ENCODE data around the gene ARV1. TPM values are rescaled to one million over a fixed set of nuclear protein-coding genes. Genes with fewer than 3 reads are reported as not detected.
"Not testable (repeated sequence)": the region's sequence is repeated elsewhere in the genome, so short reads cannot be mapped to it uniquely, and the experiment has no call there.

The ARV1 gene
- total RNA-seq, 1 donor = 20.3 TPM

- TF ChIP-seq, protein P1, sequence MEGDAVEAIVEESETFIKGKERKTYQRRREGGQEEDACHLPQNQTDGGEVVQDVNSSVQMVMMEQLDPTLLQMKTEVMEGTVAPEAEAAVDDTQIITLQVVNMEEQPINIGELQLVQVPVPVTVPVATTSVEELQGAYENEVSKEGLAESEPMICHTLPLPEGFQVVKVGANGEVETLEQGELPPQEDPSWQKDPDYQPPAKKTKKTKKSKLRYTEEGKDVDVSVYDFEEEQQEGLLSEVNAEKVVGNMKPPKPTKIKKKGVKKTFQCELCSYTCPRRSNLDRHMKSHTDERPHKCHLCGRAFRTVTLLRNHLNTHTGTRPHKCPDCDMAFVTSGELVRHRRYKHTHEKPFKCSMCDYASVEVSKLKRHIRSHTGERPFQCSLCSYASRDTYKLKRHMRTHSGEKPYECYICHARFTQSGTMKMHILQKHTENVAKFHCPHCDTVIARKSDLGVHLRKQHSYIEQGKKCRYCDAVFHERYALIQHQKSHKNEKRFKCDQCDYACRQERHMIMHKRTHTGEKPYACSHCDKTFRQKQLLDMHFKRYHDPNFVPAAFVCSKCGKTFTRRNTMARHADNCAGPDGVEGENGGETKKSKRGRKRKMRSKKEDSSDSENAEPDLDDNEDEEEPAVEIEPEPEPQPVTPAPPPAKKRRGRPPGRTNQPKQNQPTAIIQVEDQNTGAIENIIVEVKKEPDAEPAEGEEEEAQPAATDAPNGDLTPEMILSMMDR (IDR thresholded peaks at IDR 0.05; ENCODE audit: extremely low read depth, low read depth, low read length) = no peak
- no peaks in the 10 kb centered on the region for H3K36me3 ChIP-seq (ENCODE audit: insufficient read depth, low read length)
- H3K9me3 ChIP-seq (ENCODE audit: low read depth, low read length) = no peaks in the 10 kb centered on the region
- no peak overlapping the region for H2AFZ ChIP-seq (ENCODE audit: low read length)
- H3K4me2 ChIP-seq (ENCODE audit: insufficient read depth, low read length) = no peak overlapping the region
- DNase-seq (ENCODE audit: insufficient read length, low spot score, missing footprints) = no peak
- peaks cover 3% of the 10 kb centered on the region for H3K27me3 ChIP-seq (ENCODE audit: insufficient read depth, low read length)
- H3K27ac ChIP-seq (ENCODE audit: low read depth, low read length) = no peak overlapping the region
- H3K79me2 ChIP-seq (ENCODE audit: insufficient read depth, low read length) = no peaks in the 10 kb centered on the region
- no peaks in the 10 kb centered on the region for H3K4me1 ChIP-seq (ENCODE audit: insufficient read depth, low read length)
- H3K4me3 ChIP-seq (ENCODE audit: insufficient read depth, low read length) = no peak overlapping the region
- H4K20me1 ChIP-seq (ENCODE audit: insufficient read depth, low read length) = no peaks in the 10 kb centered on the region
Measured at GRCh38 chr1:231046730-231047395, 68.0 kb downstream of the ARV1 start.

- H2AFZ ChIP-seq (ENCODE audit: low read length); H3K27ac ChIP-seq (ENCODE audit: low read depth, low read length); H3K27me3 ChIP-seq (ENCODE audit: insufficient read depth, low read length); DNase-seq (ENCODE audit: insufficient read length, low spot score, missing footprints); H3K4me2 ChIP-seq (ENCODE audit: insufficient read depth, low read length); H4K20me1 ChIP-seq (ENCODE audit: insufficient read depth, low read length); H3K36me3 ChIP-seq (ENCODE audit: insufficient read depth, low read length); H3K79me2 ChIP-seq (ENCODE audit: insufficient read depth, low read length); H3K4me1 ChIP-seq (ENCODE audit: insufficient read depth, low read length); H3K9me3 ChIP-seq (ENCODE audit: low read depth, low read length); H3K4me3 ChIP-seq (ENCODE audit: insufficient read depth, low read length): not testable (repeated sequence)
Measured at GRCh38 chr1:231047529-231047928, 68.6 kb downstream of the ARV1 start.

DNA sequence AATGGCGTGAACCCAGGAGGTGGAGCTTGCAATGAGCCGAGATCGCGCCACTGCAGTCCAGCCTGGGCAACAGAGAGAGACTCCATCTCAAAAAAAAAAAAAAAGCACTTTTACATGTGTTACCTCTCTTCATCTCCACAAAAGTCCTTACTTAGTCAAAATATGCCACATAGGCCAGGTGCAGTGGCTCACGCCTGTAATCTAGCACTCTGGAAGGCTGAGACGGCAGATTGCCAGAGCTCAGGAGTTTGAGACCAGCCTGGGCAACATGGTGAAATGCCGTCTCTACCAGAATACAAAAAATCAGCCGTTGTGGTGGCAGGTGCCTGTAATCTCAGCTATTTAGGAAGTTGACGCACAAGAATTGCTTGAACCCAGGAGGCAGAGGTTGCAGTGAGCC, 69.5 kb downstream of the ARV1 start:
- not testable (repeated sequence) for DNase-seq (ENCODE audit: insufficient read length, low spot score, missing footprints); H3K4me2 ChIP-seq (ENCODE audit: insufficient read depth, low read length); H3K4me1 ChIP-seq (ENCODE audit: insufficient read depth, low read length); H3K27ac ChIP-seq (ENCODE audit: low read depth, low read length); H2AFZ ChIP-seq (ENCODE audit: low read length); H3K79me2 ChIP-seq (ENCODE audit: insufficient read depth, low read length); H3K27me3 ChIP-seq (ENCODE audit: insufficient read depth, low read length); H3K4me3 ChIP-seq (ENCODE audit: insufficient read depth, low read length); H3K36me3 ChIP-seq (ENCODE audit: insufficient read depth, low read length); H4K20me1 ChIP-seq (ENCODE audit: insufficient read depth, low read length); H3K9me3 ChIP-seq (ENCODE audit: low read depth, low read length)

DNA sequence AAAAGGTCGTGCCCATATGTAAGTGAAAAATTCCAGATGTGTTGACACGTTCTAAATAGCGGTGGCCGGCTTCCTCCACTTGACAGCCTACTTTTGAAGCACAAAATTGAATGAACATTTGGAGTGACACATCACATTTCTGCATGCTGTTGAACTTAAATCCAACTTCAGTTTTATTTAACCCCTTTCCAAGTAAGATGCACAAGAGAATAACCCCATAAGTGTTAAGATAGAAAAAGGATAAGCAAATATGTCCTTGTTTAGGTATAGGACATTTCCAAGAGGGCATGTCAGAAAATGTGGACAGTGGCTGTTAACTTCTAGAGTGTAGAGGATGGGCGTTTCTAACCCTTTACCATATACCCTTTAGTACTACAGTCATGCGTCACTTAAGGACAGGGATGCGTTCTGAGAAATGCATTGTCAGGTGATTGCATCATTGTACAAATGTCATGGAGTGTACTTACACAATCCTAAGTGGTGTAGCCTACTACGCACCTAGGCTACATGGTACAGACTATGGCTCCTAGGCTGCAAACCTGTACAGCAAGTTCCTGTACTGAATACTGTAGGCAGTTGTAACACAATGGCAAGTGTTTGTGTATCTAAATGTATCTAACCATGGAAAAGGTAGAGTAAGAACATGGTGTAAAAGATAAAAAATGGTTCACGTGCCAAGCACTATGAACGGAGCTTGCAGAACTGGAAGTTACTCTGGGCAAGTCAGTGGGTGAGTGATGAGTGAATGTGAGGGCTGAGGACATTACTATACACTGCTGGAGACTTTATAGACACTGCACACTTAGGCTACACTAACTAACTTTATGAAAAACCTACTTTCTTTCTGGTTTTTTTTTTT, 70.5 kb downstream of the ARV1 start:
- no peaks in the 10 kb centered on the region for H3K9me3 ChIP-seq (ENCODE audit: low read depth, low read length)
- H3K36me3 ChIP-seq (ENCODE audit: insufficient read depth, low read length) = no peaks in the 10 kb centered on the region
- H4K20me1 ChIP-seq (ENCODE audit: insufficient read depth, low read length) = no peaks in the 10 kb centered on the region
- no peaks in the 10 kb centered on the region for H3K4me1 ChIP-seq (ENCODE audit: insufficient read depth, low read length)
- H2AFZ ChIP-seq (ENCODE audit: low read length) = no peak overlapping the region
- DNase-seq (ENCODE audit: insufficient read length, low spot score, missing footprints) = no peak
- no peak overlapping the region for H3K27ac ChIP-seq (ENCODE audit: low read depth, low read length)
- H3K27me3 ChIP-seq (ENCODE audit: insufficient read depth, low read length) = peaks cover 3% of the 10 kb centered on the region
- H3K79me2 ChIP-seq (ENCODE audit: insufficient read depth, low read length) = no peaks in the 10 kb centered on the region
- H3K4me3 ChIP-seq (ENCODE audit: insufficient read depth, low read length) = no peak overlapping the region
- TF ChIP-seq, protein P1 (IDR thresholded peaks at IDR 0.05; ENCODE audit: extremely low read depth, low read depth, low read length) = no peak
- H3K4me2 ChIP-seq (ENCODE audit: insufficient read depth, low read length) = no peak overlapping the region

Other genes starting within 250 kb of the ARV1 start
- gene CAPN9, start 231.7 kb upstream of the ARV1 start, total RNA-seq = under 0.01 TPM in 1 of 2 replicates, not detected in the other
- 251 and 352 TPM in 2 replicates for gene C1orf198, start 110.6 kb upstream of the ARV1 start, total RNA-seq
- 15.9 and 23.3 TPM in 2 replicates for gene TTC13, start 233 bp upstream of the ARV1 start, total RNA-seq
- 10.9 and 15.3 TPM in 2 replicates for gene FAM89A, start 61.2 kb downstream of the ARV1 start, total RNA-seq
- gene TRIM67, start 183.0 kb downstream of the ARV1 start, total RNA-seq = 0.29 and 0.36 TPM in 2 replicates

Measured in osteoblast (primary cell).